Nephron progenitor cell (in vitro differentiated cells): Measurements from ENCODE around the gene ENDOD1.

Experiments
- DNase-seq: peaks from one replicate; pipeline ENCODE4 v3.0.0; 2021
- H3K27ac Mint-ChIP-seq: 2 replicates; pipeline ENCODE4 v1.8.0; 2021; ENCODE audit warnings: mild to moderate bottlenecking, moderate library complexity, mixed read lengths
- H3K27me3 Mint-ChIP-seq: 2 replicates; pipeline ENCODE4 v1.8.0; 2021; ENCODE audit warnings: mild to moderate bottlenecking, low read depth, mixed read lengths; ENCODE audit not compliant: poor library complexity
- H3K36me3 Mint-ChIP-seq: 2 replicates; pipeline ENCODE4 v1.8.0; 2021; ENCODE audit warnings: low read depth, mixed read lengths
- H3K4me1 Mint-ChIP-seq: 2 replicates; pipeline ENCODE4 v1.8.0; 2021; ENCODE audit warnings: mixed read lengths
- H3K4me3 Mint-ChIP-seq: 2 replicates; pipeline ENCODE4 v1.8.0; 2021; ENCODE audit warnings: mild to moderate bottlenecking, moderate library complexity, mixed read lengths
- H3K9me3 Mint-ChIP-seq: 2 replicates; pipeline ENCODE4 v1.8.0; 2021; ENCODE audit warnings: mild to moderate bottlenecking, moderate library complexity, mixed read lengths
- TF ChIP-seq, protein P1 (sequence below): fragments of 200-600 bp; sonication (generic); IDR thresholded peaks from 2 replicates; pipeline ENCODE4 v1.5.0; 2021; ENCODE audit warnings: antibody characterized with exemption

Gene ENDOD1

DNA sequence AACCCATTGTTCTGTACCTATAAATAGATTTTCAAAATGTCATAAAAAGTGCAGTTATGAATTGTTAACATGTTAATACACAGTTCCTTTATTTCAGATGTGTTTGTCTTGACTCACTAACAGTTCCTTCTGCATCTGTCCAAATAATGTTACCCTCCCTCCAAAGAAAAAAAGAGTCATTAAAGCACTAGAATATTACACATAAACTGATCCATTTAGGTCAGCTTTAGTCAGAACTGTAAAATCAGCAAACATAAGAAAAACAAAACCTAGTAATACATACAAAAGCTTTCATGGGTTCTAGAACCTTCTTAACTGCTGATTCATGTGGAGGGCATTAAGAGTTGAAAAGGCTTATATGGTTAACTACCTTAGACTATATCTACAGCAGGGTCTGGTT, 76.0 kb downstream of the ENDOD1 start:
- no peak for DNase-seq
- H3K36me3 Mint-ChIP-seq: peaks cover 16% of the 10 kb centered on the region
- no peaks in the 10 kb centered on the region for H3K9me3 Mint-ChIP-seq
- no peaks in the 10 kb centered on the region for H3K27me3 Mint-ChIP-seq
- H3K4me3 Mint-ChIP-seq: no peak overlapping the region
- no peak overlapping the region for H3K27ac Mint-ChIP-seq
- no peaks in the 10 kb centered on the region for H3K4me1 Mint-ChIP-seq
- TF ChIP-seq, protein P1, sequence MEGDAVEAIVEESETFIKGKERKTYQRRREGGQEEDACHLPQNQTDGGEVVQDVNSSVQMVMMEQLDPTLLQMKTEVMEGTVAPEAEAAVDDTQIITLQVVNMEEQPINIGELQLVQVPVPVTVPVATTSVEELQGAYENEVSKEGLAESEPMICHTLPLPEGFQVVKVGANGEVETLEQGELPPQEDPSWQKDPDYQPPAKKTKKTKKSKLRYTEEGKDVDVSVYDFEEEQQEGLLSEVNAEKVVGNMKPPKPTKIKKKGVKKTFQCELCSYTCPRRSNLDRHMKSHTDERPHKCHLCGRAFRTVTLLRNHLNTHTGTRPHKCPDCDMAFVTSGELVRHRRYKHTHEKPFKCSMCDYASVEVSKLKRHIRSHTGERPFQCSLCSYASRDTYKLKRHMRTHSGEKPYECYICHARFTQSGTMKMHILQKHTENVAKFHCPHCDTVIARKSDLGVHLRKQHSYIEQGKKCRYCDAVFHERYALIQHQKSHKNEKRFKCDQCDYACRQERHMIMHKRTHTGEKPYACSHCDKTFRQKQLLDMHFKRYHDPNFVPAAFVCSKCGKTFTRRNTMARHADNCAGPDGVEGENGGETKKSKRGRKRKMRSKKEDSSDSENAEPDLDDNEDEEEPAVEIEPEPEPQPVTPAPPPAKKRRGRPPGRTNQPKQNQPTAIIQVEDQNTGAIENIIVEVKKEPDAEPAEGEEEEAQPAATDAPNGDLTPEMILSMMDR: no peak

DNA sequence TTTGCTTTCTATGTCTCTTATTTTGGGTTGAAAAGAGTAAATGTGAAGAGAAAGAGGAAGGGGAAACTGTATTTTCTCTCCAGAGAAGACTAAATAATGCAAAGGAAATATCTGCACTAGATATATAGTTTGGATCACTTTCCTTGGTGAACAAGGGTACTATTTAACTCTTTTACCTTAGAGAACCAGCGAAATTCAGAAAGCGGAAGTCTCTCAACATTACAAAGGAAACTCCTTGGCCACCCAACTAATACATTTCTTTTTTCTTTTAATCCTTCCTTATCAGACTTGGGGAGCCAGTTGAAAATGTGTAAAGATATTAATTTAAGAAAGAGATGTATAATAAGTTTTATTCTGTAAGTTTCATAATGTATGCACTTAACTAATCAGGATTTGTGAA, 77.1 kb downstream of the ENDOD1 start:
- DNase-seq: no peak
- peaks cover 26% of the 10 kb centered on the region for H3K36me3 Mint-ChIP-seq
- TF ChIP-seq, protein P1: no peak
- H3K27me3 Mint-ChIP-seq: no peaks in the 10 kb centered on the region
- peak overlapping the region; percentile 30 for H3K27ac Mint-ChIP-seq
- H3K9me3 Mint-ChIP-seq: no peaks in the 10 kb centered on the region
- H3K4me3 Mint-ChIP-seq: no peak overlapping the region
- H3K4me1 Mint-ChIP-seq: no peaks in the 10 kb centered on the region

DNA sequence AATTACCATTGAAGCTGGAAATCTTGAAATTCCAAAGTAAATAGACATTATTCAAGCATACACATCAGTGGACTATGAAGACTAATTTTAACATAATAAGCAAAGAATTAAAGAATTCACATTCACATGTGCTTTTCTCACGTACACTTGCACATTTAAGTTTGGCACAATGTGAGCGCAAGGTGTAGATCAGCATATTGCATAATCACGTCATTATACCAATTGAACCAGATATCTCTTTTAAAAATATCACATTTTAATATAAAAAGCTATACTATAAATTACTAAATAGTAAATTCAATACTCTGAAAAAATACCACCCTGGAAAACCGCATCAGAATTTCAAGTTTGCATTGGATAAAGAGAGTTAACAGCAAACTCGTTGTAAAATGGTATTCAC, 80.6 kb downstream of the ENDOD1 start:
- Mint-ChIP-seq H3K4me1 (no peaks in the 10 kb centered on the region), H3K9me3 (no peaks in the 10 kb centered on the region), H3K27ac (no peak overlapping the region), H3K27me3 (no peaks in the 10 kb centered on the region), H3K36me3 (peaks cover 35% of the 10 kb centered on the region), H3K4me3 (no peak overlapping the region)
- no peak for DNase-seq
- TF ChIP-seq, protein P1: no peak

DNA sequence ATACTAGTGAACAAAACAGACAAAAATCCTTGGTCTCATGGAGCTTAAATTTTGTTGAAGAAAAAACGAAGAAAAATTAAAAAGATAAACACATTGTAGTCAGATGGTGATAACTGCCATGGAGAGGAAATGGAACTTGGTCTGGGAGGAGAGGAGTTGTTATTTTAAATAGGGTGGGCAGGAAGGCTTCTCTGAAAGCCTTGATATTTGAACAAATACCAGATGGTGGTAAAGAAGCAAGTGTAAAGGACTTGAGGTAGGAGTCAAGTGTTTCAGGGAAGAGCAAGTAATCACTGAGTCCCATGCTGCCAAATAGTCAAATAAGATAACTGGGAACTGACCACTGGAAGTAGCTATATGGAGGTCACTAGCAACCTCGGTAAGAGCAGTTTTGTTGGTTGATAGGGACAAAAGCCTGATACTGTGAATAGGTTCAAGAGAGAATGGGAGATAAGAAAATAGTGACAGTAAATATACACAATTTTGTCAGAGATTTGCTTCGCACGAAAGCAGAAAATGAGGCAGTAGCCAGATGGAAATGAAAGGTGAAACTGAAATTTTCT, 86.3 kb downstream of the ENDOD1 start:
- H3K27me3 Mint-ChIP-seq: no peaks in the 10 kb centered on the region
- TF ChIP-seq, protein P1: no peak
- no peak for DNase-seq
- peak overlapping the region; percentile 23 for H3K27ac Mint-ChIP-seq
- no peaks in the 10 kb centered on the region for H3K4me1 Mint-ChIP-seq
- H3K36me3 Mint-ChIP-seq: peaks cover 71% of the 10 kb centered on the region
- no peaks in the 10 kb centered on the region for H3K9me3 Mint-ChIP-seq
- no peak overlapping the region for H3K4me3 Mint-ChIP-seq
